ENCODE results near the gene SCYGR3. TPM values are rescaled to one million over a fixed set of nuclear protein-coding genes. Genes with fewer than 3 reads are reported as not detected.
A peak's percentile ranks its signal among the peaks of the same experiment; 100 is the strongest.

SCYGR3 gene
- total and polyA plus RNA-seq, 2 of the 13 experiments (the other 11 are each of a cell fraction or from before 2014, with no cell fraction given) = not detected

GRCh38 chr2:227655454-227655853 is 40.8 kb upstream of the SCYGR3 start (continued):
- no peak for TF ChIP-seq THAP9 (CRISPR knock-in tag; IDR thresholded peaks at IDR 0.05; ENCODE audit: borderline replicate concordance)
- no peak for TF ChIP-seq ZNF224 (CRISPR knock-in tag; IDR thresholded peaks at IDR 0.05)
- peak; percentile 73; the same call in 1 of the 2 replicates for TF ChIP-seq RXRB (CRISPR knock-in tag; IDR thresholded peaks at IDR 0.05; ENCODE audit: borderline replicate concordance)
- no peak for TF ChIP-seq CSRNP1 (CRISPR knock-in tag; IDR thresholded peaks at IDR 0.05)
- TF ChIP-seq POGZ (CRISPR knock-in tag; IDR thresholded peaks at IDR 0.05) = 0 out of 2 replicates have a peak, but pooled peaks have one; percentile 20
- TF ChIP-seq MYNN (CRISPR knock-in tag; IDR thresholded peaks at IDR 0.05; ENCODE audit: low read depth) = no peak
- TF ChIP-seq ZNF710 (CRISPR knock-in tag; IDR thresholded peaks at IDR 0.05; ENCODE audit: borderline replicate concordance) = no peak
- peak; percentile 67 for TF ChIP-seq NR2F6 (IDR thresholded peaks at IDR 0.05)
- TF ChIP-seq NR2F6 (CRISPR knock-in tag; IDR thresholded peaks at IDR 0.05) = peak; percentile 66
- TF ChIP-seq ZNF547 (CRISPR knock-in tag; IDR thresholded peaks at IDR 0.05) = no peak
- TF ChIP-seq ETS1 (CRISPR knock-in tag; IDR thresholded peaks at IDR 0.05) = no peak
- TF ChIP-seq EEA1 (CRISPR knock-in tag; IDR thresholded peaks at IDR 0.05; ENCODE audit: borderline replicate concordance) = no peak
- TF ChIP-seq HHEX (CRISPR knock-in tag; IDR thresholded peaks at IDR 0.05) = no peak
- no peak for TF ChIP-seq MTA3 (CRISPR knock-in tag; IDR thresholded peaks at IDR 0.05)
- TF ChIP-seq ZNF83 (CRISPR knock-in tag; IDR thresholded peaks at IDR 0.05; ENCODE audit: borderline replicate concordance) = no peak
- TF ChIP-seq ZNF343 (CRISPR knock-in tag; IDR thresholded peaks at IDR 0.05) = no peak
- 0 out of 2 replicates have a peak, but pooled peaks have one; percentile 12 for TF ChIP-seq CREM (IDR thresholded peaks at IDR 0.05)
- no peak for TF ChIP-seq CREM (CRISPR knock-in tag; IDR thresholded peaks at IDR 0.05)
- no peak for TF ChIP-seq ATF5 (CRISPR knock-in tag; IDR thresholded peaks at IDR 0.05; ENCODE audit: low read depth)
- TF ChIP-seq ZNF383 (CRISPR knock-in tag; IDR thresholded peaks at IDR 0.05; ENCODE audit: borderline replicate concordance) = no peak
- no peak for TF ChIP-seq ARNT (IDR thresholded peaks at IDR 0.05)
- TF ChIP-seq NCOA2 (CRISPR knock-in tag; IDR thresholded peaks at IDR 0.05) = no peak
- peak; percentile 84 for TF ChIP-seq ATF3 (CRISPR knock-in tag; IDR thresholded peaks at IDR 0.05)
- no peak for TF ChIP-seq NFYB (CRISPR knock-in tag; IDR thresholded peaks at IDR 0.05)
